CD4-positive, alpha-beta T cell treated with Interleukin-6 at 100 ng/mL for 8 hours (primary cell): Measurements from ENCODE around the gene SAMD9L.
"Not testable (repeated sequence)": the region's sequence is repeated elsewhere in the genome, so short reads cannot be mapped to it uniquely, and the experiment has no call there.

Experiments used
- DNase-seq: peaks from one replicate; pipeline ENCODE4 v3.0.0-alpha.2; 2020; ENCODE audit warnings: mixed read lengths, low spot score

Gene SAMD9L

DNA sequence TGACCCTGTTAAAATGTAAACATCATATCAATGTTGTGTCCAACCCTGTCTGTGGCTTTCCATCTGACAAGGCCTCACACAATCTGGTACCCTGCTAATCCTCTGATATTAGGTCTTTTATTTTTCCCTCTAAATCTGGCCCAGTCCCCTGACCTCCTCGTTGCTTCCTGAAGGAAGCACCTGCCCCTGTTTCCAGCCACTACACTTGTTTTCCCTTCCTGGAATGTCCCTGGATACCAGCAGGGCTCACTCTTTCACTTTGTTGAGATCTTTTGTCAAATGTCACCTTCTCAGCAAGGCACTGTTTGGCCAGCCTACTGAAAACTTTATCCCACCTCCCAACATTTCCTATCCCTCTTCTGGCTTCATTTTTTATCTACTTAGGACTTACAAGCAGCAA, 2.1 kb downstream of the SAMD9L start:
- DNase-seq = no peak

GRCh38 chr7:93145354-93145753, 2.8 kb downstream of the SAMD9L start:
- DNase-seq = no peak

- DNase-seq = no peak
Measured at GRCh38 chr7:93142127-93142526, 6.1 kb downstream of the SAMD9L start.

DNA sequence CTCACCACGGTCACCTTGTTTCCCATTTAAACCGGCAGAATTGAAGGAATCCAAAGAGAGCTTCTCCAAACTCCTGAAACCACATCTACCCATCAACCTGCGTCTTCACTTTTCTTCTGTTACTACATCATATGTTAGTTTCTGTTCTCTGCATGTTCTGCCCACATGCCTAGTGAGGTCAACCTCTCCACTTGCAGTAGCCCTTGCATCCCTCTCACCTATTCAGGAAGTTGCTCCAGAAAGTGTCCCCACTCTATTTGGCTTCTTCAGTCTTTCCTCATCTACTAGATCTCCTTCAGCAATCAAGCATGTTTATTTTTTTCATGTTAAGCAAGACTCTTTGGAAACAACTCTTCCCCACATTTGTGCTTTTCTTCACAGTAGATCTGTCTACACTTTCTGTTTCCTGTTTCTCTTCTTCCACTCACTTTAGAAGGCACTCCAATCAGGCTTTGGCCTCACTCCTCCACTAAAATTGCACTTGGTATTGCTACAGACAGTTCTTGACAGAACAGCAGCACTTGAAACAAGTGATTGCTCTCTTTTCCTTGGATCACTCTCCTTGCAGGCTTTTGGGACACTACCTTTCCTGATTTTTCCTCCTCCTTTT, 7.5 kb downstream of the SAMD9L start:
- DNase-seq = no peak

DNA sequence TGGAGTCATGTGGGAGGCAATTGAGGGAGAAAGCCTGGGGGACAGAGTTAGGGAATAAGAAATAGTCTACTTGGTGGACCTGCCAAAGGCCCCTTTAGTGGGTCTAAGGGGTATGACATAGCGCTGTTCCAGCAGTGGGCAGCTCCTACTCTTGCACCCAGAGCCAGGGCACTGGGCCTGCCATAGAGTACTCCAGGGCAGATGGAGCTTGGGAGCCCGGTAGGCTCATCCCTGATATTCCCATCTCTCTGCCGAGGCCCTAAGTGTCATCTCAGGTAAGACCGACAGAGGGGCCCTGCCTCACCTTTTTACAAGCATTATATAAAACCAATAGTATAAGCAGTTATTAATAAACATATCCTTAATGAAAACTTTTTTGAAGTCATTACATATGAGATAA, 9.6 kb downstream of the SAMD9L start:
- no peak for DNase-seq

DNA sequence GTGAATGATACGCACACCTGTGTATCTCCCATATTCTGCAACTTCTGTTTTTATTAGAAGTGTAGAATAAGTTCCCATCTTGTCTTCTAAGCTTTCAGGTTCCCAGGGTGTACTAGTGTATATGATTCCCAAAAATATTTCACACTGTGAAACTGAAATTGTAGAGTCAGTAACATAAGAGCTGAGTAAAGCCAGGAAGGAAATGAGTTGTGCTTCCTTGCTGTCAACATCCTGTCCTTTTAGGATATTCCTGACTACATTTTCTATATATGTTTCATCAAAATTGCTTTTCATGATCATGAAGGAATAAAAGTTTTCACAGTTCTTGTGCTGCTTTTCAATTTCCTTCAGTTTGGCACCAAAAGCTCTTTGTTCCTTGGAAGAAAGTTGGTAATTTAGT, 15.2 kb downstream of the SAMD9L start:
- DNase-seq = no peak

DNA sequence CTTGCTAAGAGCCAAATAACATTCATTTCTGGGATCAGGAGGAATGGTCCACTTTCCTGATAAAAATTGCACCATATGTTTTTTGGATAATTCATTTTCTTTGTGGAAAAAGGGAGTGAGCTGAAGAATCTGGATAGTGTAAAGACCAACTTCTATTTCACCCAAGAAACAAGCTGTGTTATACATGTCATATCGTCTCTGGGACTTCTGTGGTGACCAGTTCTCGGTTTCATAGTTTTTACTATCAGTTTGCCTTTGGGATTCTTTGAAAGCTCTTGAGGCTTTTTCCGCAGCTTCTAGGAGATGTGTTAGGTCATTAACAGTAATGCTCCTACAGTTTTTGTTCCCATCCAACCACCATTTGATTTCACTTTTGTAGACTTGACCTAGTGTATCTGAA, 16.0 kb downstream of the SAMD9L start:
- DNase-seq = no peak

GRCh38 chr7:93126954-93127353, 21.2 kb downstream of the SAMD9L start:
- not testable (repeated sequence) for DNase-seq

DNA sequence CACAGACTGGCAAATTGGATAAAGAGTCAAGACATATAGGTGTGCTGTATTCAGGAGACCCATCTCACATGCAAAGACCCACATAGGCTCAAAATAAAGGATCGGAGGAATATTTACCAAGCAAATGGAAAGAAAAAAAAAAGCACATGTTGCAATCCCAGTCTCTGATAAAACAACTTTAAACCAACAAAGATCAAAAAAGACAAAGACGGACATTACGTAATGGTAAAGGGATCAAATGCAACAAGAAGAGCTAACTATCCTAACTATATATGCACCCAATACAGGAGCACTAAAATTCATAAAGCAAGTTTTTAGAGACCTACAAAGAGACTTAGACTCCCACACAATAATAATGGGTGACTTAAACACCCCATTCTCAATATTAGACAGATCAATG, 24.7 kb downstream of the SAMD9L start:
- DNase-seq = not testable (repeated sequence)

DNA sequence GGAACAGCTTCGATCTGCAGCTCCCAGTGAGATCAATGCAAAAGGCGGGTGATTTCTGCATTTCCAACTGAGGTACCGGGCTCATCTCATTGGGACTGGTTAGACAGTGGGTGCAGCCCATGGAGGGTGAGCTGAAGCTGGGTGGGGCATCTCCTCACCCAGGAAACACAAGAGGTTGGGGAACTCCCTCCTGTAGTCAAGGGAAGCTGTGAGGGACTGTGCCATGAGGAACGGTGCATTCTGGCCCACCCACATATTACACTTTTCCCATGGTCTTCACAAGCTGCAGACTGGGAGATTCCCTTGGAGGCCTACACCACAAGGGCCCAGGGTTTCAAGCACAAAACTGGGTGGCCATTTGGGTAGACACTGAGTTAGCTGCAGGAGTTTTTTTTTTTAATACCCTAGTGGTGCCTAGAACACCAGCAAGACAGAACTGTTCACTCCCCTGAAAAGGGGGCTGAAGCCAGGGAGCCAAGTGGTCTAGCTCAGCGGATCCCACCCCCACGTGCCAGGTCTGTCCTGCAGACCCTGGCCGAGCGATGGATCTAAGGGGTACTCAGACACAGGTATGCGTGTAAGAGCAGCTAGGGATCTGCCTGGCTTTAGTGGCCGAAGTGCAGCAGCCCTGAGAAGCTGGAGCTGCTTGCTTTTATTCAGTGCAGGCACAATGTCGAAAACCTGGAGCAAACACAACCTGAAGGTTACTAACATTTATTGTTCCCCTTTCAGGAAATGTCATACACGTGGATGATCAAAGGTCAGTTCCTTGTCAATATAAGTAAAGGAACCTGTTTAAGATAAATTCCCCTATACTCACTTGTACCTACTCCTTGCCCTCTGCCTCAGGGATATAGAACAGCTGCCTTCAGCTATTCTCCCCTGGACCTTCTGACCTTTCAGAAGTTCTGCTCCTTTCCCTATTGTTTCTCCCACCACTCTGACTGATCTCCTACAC, 27.3 kb downstream of the SAMD9L start:
- DNase-seq = no peak

DNA sequence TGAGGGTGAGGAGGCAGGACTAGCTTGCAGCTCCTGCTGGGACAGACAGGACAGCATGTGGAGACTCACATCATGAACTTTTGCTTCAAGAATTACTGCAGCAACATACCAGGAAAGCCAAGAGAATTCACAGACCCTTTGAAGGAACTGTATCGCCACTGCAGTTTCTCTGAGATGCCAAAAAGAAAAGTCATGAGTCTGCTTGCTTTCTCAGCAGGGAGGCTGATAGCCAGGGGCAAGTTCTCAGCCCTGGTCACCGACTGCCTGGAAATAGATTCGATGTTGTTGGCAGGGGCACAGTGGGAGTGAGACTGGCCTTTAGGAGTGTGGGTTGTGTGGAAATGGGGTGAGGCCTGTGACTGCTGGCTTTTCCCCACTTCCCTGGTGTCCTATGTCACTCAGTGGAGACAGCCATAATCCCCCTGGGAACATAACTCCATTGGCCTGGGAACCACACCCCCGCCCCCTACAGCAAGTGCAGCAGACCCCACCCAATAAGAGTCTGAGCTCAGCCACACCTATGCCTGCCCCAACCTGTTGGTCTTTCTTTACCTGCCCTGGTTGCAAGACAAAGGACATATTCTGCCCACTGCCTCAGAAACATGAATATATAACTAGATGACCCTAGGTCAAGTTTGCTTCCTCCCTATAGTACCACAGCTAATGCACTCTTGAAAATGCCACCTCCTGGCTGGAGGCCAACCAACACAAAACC, 28.8 kb downstream of the SAMD9L start:
- no peak for DNase-seq

DNA sequence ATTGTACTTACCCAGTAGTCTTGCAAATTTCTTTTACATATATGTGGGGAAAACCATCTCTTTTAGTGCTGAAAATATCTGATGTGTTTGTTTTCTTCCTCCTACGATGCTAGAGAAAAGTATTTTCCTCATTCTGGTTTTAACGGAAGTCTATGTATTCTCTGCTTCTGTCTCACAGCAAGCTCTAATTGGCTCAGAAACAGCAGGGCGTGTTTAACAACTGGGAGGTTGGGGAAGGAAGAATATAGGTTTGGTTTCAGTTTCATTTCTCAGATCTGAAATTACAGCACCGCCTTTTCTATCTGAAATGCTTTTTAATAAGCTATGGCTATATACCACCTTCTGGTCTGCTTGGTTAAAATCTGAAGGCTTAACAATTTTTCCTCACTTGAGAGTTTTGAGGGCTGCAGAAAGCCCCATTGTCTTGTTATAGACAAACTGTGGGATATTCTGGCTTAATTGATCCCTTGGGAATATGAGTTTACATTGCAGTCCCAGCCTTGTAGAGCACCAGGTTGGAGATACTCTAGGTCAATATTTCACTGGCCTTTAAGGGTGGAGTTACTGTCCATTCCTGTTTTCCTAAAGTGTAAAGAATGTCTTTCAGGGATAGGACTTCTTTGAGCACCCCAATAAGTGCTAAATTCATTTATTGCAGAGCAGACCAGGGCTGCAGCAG, 30.2 kb downstream of the SAMD9L start, which contains the start of gene SAMD9:
Gene SAMD9, minus strand, starts transcription at position 128 of the 679 bp plus-strand sequence. CDS start 11,882 bp downstream, outside the sequence.
- DNase-seq = peak; percentile 75

GRCh38 chr7:93117327-93117726, 30.9 kb downstream of the SAMD9L start:
- DNase-seq = no peak

DNA sequence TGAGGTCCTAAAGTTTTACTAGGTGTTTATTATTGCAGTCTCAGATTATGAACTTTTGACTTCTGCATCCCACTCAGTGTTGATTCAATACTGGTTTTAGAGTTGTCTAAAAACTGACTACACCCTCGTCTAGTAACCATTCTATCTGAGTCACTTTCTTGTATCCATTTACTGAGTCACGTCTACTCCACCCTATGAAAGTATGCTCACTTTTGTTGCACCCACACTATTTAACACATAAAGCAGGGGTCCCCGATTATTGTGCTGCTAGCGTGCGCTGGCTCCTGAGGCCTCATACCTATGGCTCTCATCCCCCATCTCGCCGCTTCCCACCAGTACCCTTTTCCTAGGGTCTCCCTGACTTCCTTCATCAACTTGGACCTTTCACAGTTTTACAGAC, 32.4 kb downstream of the SAMD9L start:
- no peak for DNase-seq

GRCh38 chr7:93108003-93108402, 40.2 kb downstream of the SAMD9L start:
- DNase-seq = no peak

DNA sequence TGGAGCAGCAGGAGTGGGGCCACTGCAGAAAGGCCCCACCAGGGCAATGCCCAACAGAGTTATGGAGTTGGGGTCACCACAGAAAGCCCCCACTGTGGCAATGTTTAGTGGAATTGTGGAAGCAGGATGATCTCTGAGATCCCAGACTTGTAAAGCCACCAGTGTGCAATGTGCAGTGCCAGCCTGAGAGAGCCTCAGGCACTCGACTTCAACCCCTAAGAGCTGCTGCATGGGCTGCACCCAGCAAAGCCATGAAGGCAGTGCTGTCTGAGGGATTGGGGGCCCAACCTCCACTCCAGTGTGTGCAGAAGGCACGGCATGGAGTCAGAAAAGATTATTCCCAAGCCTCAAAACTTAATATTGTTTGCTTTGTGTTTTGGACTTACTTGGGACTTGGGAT, 50.8 kb downstream of the SAMD9L start:
- DNase-seq = no peak

- DNase-seq = no peak
Measured at GRCh38 chr7:93092757-93093370, 55.3 kb downstream of the SAMD9L start.
